Sigmoid colon (tissue), 7 donors: Measurements from ENCODE around the gene IL20RA. TPM values are rescaled to one million over a fixed set of nuclear protein-coding genes. Genes with fewer than 3 reads are reported as not detected.

Experiments
- DNase-seq: peaks from one replicate; pipeline ENCODE4 v3.0.0-alpha.2; 2019
- H3K27ac ChIP-seq, 4 donors: fragments of 200-600 bp; sonication (generic); one replicate each; pipeline ENCODE4 v1.5.1; 2016 to 2019; ENCODE audit warnings: mild to moderate bottlenecking in 1 of 4
- H3K27me3 ChIP-seq, 3 donors: fragments of 200-600 bp; sonication (generic); one replicate each; pipeline ENCODE4 v1.5.1; 2019; ENCODE audit warnings: mild to moderate bottlenecking in 1 of 3
- H3K36me3 ChIP-seq, 4 donors: fragments of 200-600 bp; sonication (generic); one replicate each; pipeline ENCODE4 v1.5.1; 2016 to 2019
- H3K4me1 ChIP-seq, 4 donors: fragments of 200-600 bp; sonication (generic); one replicate each; pipeline ENCODE4 v1.5.1; 2017 to 2019
- H3K4me3 ChIP-seq, 4 donors: fragments of 200-600 bp; sonication (generic); one replicate each; pipeline ENCODE4 v1.5.1; 2017 to 2019; ENCODE audit warnings: mild to moderate bottlenecking in 2 of 4, moderate library complexity in 1 of 4
- H3K9me3 ChIP-seq, 4 donors: fragments of 200-600 bp in 3 of 4; sonication (generic) in 3 of 4; one replicate each; pipeline versions ENCODE4 v1.5.1 to v1.6.1; 2013 to 2019
- EP300 ChIP-seq, 4 donors: sonication (generic); formaldehyde crosslinking; IDR thresholded peaks; one replicate each; pipeline ENCODE4 v1.6.1; 2017; ENCODE audit warnings: antibody characterized with exemption in 4 of 4
- POLR2A ChIP-seq, 2 donors: fragments of 450-650 bp; IDR thresholded peaks; one replicate each; pipeline ENCODE4 v1.6.1; 2016; ENCODE audit warnings: antibody characterized with exemption in 2 of 2, mild to moderate bottlenecking in 2 of 2, moderate library complexity in 2 of 2
- POLR2AphosphoS5 ChIP-seq, 4 donors: sonication (generic); formaldehyde crosslinking; IDR thresholded peaks; one replicate each; pipeline ENCODE4 v1.6.1; 2017; ENCODE audit warnings: antibody characterized with exemption in 4 of 4
- WGBS, 2 donors: extraction: QIAGEN DNeasy Blood & Tissue Kit; methylation state at CpG; one replicate each; pipeline ENCODE4 v1.1.7; 2013; 5-methylcytosine and 5-hydroxymethylcytosine counted together
- intact Hi-C: fragments of 100-400 bp; cut with DNase I; formaldehyde crosslinking; loops from one replicate; pipeline ENCODE4 v1.15.1; 2023
- polyA plus RNA-seq, 3 donors: library from polyadenylated mRNA; stranded (reverse); fragments of 200-250 nt; gene quantifications; one replicate each; pipeline ENCODE4 v1.2.3, GENCODE V29; 2013
- total RNA-seq, 4 donors: library from RNA; depleted of rRNA; stranded (reverse); fragments of >200 nt; gene quantifications; one replicate each; pipeline ENCODE4 v1.1.0, GENCODE V29; 2016
- TF ChIP-seq, protein P1 (sequence below), 4 experiments: fragments of 450-650 bp in 3 of 4; fragments of 200-600 bp in 1 of 4; IDR thresholded peaks; one replicate each; pipeline ENCODE4 v1.5.1; 2016 to 2019; ENCODE audit warnings: antibody characterized with exemption in 4 of 4, mild to moderate bottlenecking in 3 of 4, moderate library complexity in 2 of 4
- donor health status: healthy with polysubstance abuse.
- donor health status: Bipolar disorder and iron deficiency.
- donor health status: healthy.

Gene IL20RA
- total and polyA plus RNA-seq, 7 donors: 0.28 to 7.2 (median 1.8) TPM

DNA sequence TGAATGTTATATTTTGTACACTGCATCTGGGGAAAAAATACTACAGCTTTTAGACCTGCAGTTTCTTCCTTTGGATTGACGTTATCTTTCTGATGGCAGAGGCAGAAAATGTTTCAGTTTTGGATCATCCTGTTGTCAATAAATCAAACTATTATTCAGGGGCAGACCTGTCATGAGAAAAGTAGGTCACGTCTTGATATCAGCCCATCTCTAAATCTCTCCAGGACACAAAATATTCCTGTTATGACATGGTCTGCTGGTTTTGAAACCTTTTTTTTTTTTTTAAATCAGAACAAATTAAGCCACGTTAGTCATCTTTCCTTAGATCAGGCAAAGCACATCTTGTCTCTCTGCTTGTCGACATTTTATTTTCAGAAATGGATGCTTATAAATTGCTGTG, 24.0 kb downstream of the IL20RA start:
- intact Hi-C loops: no loop called here
- no peak for DNase-seq
- no peak for TF ChIP-seq EP300 (IDR thresholded peaks at IDR 0.05)
- TF ChIP-seq, protein P1, sequence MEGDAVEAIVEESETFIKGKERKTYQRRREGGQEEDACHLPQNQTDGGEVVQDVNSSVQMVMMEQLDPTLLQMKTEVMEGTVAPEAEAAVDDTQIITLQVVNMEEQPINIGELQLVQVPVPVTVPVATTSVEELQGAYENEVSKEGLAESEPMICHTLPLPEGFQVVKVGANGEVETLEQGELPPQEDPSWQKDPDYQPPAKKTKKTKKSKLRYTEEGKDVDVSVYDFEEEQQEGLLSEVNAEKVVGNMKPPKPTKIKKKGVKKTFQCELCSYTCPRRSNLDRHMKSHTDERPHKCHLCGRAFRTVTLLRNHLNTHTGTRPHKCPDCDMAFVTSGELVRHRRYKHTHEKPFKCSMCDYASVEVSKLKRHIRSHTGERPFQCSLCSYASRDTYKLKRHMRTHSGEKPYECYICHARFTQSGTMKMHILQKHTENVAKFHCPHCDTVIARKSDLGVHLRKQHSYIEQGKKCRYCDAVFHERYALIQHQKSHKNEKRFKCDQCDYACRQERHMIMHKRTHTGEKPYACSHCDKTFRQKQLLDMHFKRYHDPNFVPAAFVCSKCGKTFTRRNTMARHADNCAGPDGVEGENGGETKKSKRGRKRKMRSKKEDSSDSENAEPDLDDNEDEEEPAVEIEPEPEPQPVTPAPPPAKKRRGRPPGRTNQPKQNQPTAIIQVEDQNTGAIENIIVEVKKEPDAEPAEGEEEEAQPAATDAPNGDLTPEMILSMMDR (IDR thresholded peaks at IDR 0.05): no peak
- no peak for TF ChIP-seq POLR2AphosphoS5 (IDR thresholded peaks at IDR 0.05)
- no peak for TF ChIP-seq POLR2A (IDR thresholded peaks at IDR 0.05)
- Histone ChIP-seq H3K4me1 (peaks cover 0 to 15% (median 13%) of the 10 kb centered on the region in 4 donors), H3K9me3 (peaks cover 0 to 3% (median 0%) of the 10 kb centered on the region in 4 donors), H3K4me3 (no peak overlapping the region), H3K36me3 (no peaks in the 10 kb centered on the region), H3K27me3 (no peaks in the 10 kb centered on the region), H3K27ac (no peak overlapping the region)
- WGBS, 2 donors: 82 to 91% methylated on average over 4 of the region's 4 CpGs

GRCh38 chr6:137019476-137020272, 25.1 kb downstream of the IL20RA start:
- peaks cover 0 to 3% (median 0%) of the 10 kb centered on the region in 4 donors for H3K9me3 ChIP-seq
- DNase-seq: no peak
- H3K4me3 ChIP-seq: no peak overlapping the region
- H3K4me1 ChIP-seq: peaks cover 0 to 15% (median 14%) of the 10 kb centered on the region in 4 donors
- TF ChIP-seq, protein P1 (IDR thresholded peaks at IDR 0.05): no peak
- TF ChIP-seq POLR2A (IDR thresholded peaks at IDR 0.05): no peak
- TF ChIP-seq POLR2AphosphoS5 (IDR thresholded peaks at IDR 0.05): no peak
- no peak for TF ChIP-seq EP300 (IDR thresholded peaks at IDR 0.05)
- no peak overlapping the region for H3K27ac ChIP-seq
- intact Hi-C loops: no loop called here
- H3K27me3 ChIP-seq: no peaks in the 10 kb centered on the region
- no peaks in the 10 kb centered on the region for H3K36me3 ChIP-seq
- WGBS, 2 donors: 49 to 67% methylated on average over 4 of the region's 4 CpGs

- no peak overlapping the region for H3K4me3 ChIP-seq
- no peak overlapping the region for H3K27ac ChIP-seq
- intact Hi-C loops: no loop called here
- WGBS, 2 donors: 82 to 83% methylated on average over 3 of the region's 3 CpGs
- H3K27me3 ChIP-seq: no peaks in the 10 kb centered on the region
- TF ChIP-seq POLR2A (IDR thresholded peaks at IDR 0.05) (no peak), POLR2AphosphoS5 (IDR thresholded peaks at IDR 0.05) (no peak)
- no peak for DNase-seq
- peaks cover 0 to 15% (median 14%) of the 10 kb centered on the region in 4 donors for H3K4me1 ChIP-seq
- no peaks in the 10 kb centered on the region for H3K36me3 ChIP-seq
- peaks cover 0 to 3% (median 0%) of the 10 kb centered on the region in 4 donors for H3K9me3 ChIP-seq
These were observed 27.7 kb downstream of the IL20RA start for GRCh38 chr6:137017081-137017480.

DNA sequence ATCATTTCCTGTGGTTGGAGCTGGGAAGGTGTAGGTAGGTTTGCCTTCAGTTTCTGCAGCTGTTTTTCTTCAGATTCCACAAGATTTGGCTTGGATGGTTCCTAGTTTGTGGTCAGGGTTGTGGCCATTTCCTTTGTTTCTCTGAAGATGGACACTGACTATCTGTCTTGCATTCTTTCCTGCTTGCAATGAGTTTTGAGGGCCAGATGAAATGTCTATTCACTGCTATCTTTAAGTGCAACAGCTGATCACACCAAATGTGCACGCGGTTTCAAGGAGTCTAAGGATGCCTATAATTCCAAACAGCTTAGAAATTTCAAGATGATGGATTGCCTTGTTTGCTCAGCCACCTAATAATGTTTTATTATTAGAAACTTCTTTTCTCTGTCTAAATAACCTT, 28.4 kb downstream of the IL20RA start:
- no peak for TF ChIP-seq POLR2AphosphoS5 (IDR thresholded peaks at IDR 0.05)
- TF ChIP-seq EP300 (IDR thresholded peaks at IDR 0.05): no peak
- TF ChIP-seq POLR2A (IDR thresholded peaks at IDR 0.05): no peak
- TF ChIP-seq, protein P1 (IDR thresholded peaks at IDR 0.05): no peak
- WGBS, 2 donors: 64 to 90% methylated on average over 2 of the region's 2 CpGs
- DNase-seq: no peak
- Histone ChIP-seq H3K4me3 (no peak overlapping the region), H3K9me3 (peaks cover 0 to 3% (median 0%) of the 10 kb centered on the region in 4 donors), H3K27ac (no peak overlapping the region), H3K36me3 (no peaks in the 10 kb centered on the region), H3K27me3 (no peaks in the 10 kb centered on the region), H3K4me1 (peaks cover 0 to 15% (median 14%) of the 10 kb centered on the region in 4 donors)
- intact Hi-C loops: no loop called here

DNA sequence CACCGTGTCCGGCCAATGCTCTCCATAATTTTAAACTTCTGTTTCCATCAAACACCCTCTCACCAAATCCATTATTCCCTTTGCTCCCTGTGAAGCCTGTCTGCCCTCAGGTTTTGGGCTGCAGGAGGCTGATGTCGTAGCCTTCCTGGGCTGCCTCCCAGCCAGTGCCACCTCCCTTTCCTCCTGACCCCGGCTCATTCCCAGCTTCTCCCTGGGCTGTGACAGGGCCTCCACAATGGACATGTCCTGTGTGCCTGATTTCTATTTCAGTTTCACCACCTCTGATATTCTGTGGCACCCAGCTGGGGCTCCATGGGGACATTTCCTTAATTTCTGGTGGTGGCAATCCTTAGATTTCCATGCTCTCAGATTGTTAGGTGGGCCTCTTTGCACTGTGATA, 28.8 kb downstream of the IL20RA start:
- peaks cover 0 to 15% (median 14%) of the 10 kb centered on the region in 4 donors for H3K4me1 ChIP-seq
- intact Hi-C loops: no loop called here
- no peak for TF ChIP-seq POLR2AphosphoS5 (IDR thresholded peaks at IDR 0.05)
- no peak for TF ChIP-seq EP300 (IDR thresholded peaks at IDR 0.05)
- TF ChIP-seq, protein P1 (IDR thresholded peaks at IDR 0.05): no peak
- TF ChIP-seq POLR2A (IDR thresholded peaks at IDR 0.05): no peak
- no peak overlapping the region for H3K4me3 ChIP-seq
- no peak overlapping the region for H3K27ac ChIP-seq
- H3K36me3 ChIP-seq: no peaks in the 10 kb centered on the region
- H3K9me3 ChIP-seq: peaks cover 0 to 3% (median 0%) of the 10 kb centered on the region in 4 donors
- no peaks in the 10 kb centered on the region for H3K27me3 ChIP-seq
- 71% methylated on average over 4 of the region's 4 CpGs for WGBS, 2 donors
- no peak for DNase-seq
